Chondrocyte (in vitro differentiated cells): Measurements from ENCODE around the gene IGF2BP3. TPM values are rescaled to one million over a fixed set of nuclear protein-coding genes. Genes with fewer than 3 reads are reported as not detected.

Experiments used
- DNase-seq: peaks from one replicate; pipeline ENCODE4 v3.0.0; 2021; ENCODE audit warnings: mixed read lengths, low spot score
- H3K27ac Mint-ChIP-seq: one replicate; pipeline ENCODE4 v1.8.0; 2021; ENCODE audit warnings: mild to moderate bottlenecking, moderate library complexity, mixed read lengths; ENCODE audit not compliant: unreplicated experiment
- H3K27me3 Mint-ChIP-seq: 2 replicates; pipeline ENCODE4 v1.8.0; 2021; ENCODE audit warnings: low read depth, mixed read lengths
- H3K36me3 Mint-ChIP-seq: 2 replicates; pipeline ENCODE4 v1.8.0; 2021; ENCODE audit warnings: low read depth, mixed read lengths
- H3K4me1 Mint-ChIP-seq: 2 replicates; pipeline ENCODE4 v1.8.0; 2021; ENCODE audit warnings: low read depth, mild to moderate bottlenecking, mixed read lengths
- H3K4me3 Mint-ChIP-seq: one replicate; pipeline ENCODE4 v1.8.0; 2021; ENCODE audit warnings: mild to moderate bottlenecking, moderate library complexity, mixed read lengths; ENCODE audit not compliant: unreplicated experiment
- H3K9me3 Mint-ChIP-seq: 2 replicates; pipeline ENCODE4 v1.8.0; 2021; ENCODE audit warnings: low read depth, mixed read lengths
- total RNA-seq: library from RNA; stranded (reverse); gene quantifications from 3 replicates; pipeline ENCODE4 v1.2.1, GENCODE V29; 2021
- TF ChIP-seq, protein P1 (sequence below): fragments of 200-600 bp; sonication (generic); IDR thresholded peaks from 2 replicates; pipeline ENCODE4 v1.5.0; 2021; ENCODE audit warnings: antibody characterized with exemption, mild to moderate bottlenecking, moderate library complexity

The IGF2BP3 gene
- total RNA-seq, 1 donor from 2014 or later = 53.0 TPM

DNA sequence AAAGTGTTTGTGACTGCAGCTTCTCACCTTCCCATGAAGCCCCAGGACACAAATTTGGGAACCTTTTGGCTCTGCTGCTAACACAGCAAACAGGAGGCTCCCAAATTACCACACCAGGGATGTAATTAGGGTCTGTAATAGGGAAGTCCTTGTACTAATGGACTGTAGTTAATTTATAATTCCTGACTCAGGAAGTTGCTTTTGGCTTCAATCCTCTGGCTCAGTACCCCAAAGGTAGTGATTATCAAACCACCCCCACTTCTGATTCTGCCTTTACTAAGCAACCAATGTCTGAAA, 174.9 kb downstream of the IGF2BP3 start:
- TF ChIP-seq, protein P1, sequence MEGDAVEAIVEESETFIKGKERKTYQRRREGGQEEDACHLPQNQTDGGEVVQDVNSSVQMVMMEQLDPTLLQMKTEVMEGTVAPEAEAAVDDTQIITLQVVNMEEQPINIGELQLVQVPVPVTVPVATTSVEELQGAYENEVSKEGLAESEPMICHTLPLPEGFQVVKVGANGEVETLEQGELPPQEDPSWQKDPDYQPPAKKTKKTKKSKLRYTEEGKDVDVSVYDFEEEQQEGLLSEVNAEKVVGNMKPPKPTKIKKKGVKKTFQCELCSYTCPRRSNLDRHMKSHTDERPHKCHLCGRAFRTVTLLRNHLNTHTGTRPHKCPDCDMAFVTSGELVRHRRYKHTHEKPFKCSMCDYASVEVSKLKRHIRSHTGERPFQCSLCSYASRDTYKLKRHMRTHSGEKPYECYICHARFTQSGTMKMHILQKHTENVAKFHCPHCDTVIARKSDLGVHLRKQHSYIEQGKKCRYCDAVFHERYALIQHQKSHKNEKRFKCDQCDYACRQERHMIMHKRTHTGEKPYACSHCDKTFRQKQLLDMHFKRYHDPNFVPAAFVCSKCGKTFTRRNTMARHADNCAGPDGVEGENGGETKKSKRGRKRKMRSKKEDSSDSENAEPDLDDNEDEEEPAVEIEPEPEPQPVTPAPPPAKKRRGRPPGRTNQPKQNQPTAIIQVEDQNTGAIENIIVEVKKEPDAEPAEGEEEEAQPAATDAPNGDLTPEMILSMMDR = no peak
- H3K27me3 Mint-ChIP-seq = no peaks in the 10 kb centered on the region
- no peak for DNase-seq
- H3K4me3 Mint-ChIP-seq = no peak overlapping the region
- no peak overlapping the region for H3K27ac Mint-ChIP-seq
- H3K36me3 Mint-ChIP-seq = no peaks in the 10 kb centered on the region
- peaks cover 36% of the 10 kb centered on the region for H3K4me1 Mint-ChIP-seq
- no peaks in the 10 kb centered on the region for H3K9me3 Mint-ChIP-seq

DNA sequence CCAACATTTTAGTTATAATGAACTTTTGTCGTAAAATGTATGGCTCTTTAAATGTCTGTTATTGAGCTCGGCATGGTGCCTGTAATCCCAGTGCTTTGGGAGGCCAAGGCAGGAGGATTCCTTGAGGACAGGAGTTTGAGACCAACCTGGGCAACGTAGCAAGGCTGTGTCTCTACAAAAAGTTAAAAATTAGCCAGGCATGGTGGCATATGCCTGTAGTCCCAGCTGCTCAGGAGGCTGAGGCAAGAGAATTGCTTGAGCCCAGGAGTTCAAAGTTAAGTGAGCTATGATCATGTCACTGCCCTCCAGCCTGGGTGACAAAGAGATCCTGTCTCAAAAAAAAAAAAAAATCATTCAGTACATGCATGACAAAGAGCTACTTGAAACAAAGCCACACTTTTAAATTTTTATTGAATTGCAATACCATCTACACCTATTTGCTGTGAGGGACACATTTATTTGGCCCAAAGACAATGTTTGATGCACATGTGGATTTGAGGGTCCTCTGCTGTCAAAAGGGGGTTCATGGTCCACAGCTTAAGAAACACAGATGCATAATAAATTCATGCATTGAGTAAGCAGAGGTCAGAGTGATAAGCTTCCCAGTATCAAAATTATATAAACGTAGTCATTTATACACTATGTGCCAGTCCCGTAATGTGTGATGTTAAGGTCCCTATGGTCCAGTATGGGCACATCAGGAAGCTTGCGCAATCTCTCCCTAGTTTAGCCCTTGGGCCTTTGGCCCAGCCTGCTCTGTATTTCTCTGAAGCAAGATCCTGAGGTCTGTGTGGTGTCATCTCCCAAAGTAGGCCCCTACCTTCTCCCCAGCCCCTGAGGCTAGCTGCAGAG, 175.5 kb downstream of the IGF2BP3 start:
- Mint-ChIP-seq H3K36me3 (no peaks in the 10 kb centered on the region), H3K27ac (no peak overlapping the region), H3K9me3 (no peaks in the 10 kb centered on the region), H3K4me1 (peaks cover 30% of the 10 kb centered on the region), H3K27me3 (no peaks in the 10 kb centered on the region), H3K4me3 (no peak overlapping the region)
- TF ChIP-seq, protein P1 = no peak
- no peak for DNase-seq

DNA sequence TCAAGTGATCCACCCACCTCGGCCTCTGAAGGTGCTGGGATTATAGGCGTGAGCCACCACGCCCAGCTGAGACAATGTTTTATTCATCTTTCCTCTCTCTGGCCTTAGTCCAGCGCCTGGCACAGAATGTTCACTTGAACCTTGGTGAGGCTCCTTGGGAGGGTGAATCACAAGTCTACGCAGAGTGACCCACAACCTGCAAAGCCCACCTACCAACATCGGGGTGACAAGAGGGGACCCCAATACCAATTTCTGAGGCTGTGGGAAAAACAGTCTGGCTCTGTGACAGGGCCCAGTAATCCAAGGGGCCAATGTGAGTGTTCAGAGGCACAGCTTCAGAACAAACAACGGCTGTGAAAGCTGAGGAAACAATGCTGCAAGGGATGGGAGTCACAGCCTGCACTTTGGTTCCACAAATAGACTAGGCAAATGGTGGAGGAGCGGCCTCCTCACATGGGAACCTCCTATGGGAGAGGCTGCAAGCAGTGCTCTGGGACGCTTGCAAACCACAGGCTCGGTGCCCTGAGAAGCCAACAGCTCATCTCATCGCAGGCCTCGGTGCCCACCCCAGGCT, 176.7 kb downstream of the IGF2BP3 start:
- no peaks in the 10 kb centered on the region for H3K36me3 Mint-ChIP-seq
- H3K27me3 Mint-ChIP-seq = no peaks in the 10 kb centered on the region
- H3K4me1 Mint-ChIP-seq = peaks cover 23% of the 10 kb centered on the region
- no peak for DNase-seq
- H3K4me3 Mint-ChIP-seq = no peak overlapping the region
- TF ChIP-seq, protein P1 = no peak
- H3K27ac Mint-ChIP-seq = no peak overlapping the region
- H3K9me3 Mint-ChIP-seq = no peaks in the 10 kb centered on the region

DNA sequence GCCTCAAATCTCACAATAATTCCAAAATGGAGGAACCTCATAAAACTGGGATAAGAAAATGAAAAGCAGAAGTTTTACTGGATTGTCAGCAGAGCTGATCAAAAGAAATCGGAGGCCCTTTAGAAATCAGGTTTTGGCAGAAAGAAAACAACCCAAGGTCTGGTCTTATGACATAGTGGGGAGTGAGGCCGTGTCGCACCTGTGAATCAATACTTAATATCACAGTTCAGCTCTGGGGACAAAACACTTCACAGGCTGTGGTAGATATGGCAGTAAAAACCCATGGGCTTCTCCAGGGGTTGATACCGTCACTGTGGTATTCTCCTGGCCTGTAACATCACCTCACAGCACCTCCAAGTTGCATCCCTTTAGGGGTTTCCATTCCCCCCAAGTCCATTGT, 177.7 kb downstream of the IGF2BP3 start:
- no peaks in the 10 kb centered on the region for H3K36me3 Mint-ChIP-seq
- TF ChIP-seq, protein P1 = no peak
- H3K4me1 Mint-ChIP-seq = peaks cover 14% of the 10 kb centered on the region
- H3K27me3 Mint-ChIP-seq = no peaks in the 10 kb centered on the region
- DNase-seq = no peak
- no peak overlapping the region for H3K4me3 Mint-ChIP-seq
- H3K27ac Mint-ChIP-seq = no peak overlapping the region
- H3K9me3 Mint-ChIP-seq = no peaks in the 10 kb centered on the region

DNA sequence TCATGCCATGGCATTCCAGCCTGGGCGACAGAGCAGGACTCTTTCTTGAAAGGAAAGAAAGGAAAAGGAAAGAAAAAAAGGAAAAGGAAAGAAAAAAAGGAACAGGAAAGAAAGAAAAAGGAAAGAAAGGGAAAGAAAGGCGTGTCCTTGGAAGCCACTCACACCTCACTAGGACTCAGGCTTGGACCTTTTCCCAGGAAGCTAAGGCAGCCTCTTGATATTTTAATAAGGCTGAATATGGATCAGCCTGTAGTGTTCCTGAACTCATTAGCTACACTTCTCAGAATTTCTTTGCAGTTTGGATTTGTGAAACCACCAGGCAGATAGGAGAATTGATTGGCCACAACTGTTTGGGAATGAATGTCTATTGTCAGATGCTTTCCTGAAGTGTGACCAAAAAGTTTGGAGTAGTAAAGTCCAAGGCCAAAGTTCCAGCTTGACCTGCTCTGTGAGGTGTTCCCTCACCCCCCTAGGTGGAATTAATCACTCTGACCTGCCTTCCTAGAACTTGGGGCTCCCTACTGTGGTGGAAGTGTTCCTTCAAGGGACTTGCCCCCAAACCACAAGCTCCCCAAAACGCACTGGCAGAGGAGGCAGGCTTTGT, 178.2 kb downstream of the IGF2BP3 start:
- Mint-ChIP-seq H3K27ac (no peak overlapping the region), H3K4me1 (peaks cover 13% of the 10 kb centered on the region), H3K4me3 (no peak overlapping the region), H3K36me3 (no peaks in the 10 kb centered on the region), H3K9me3 (no peaks in the 10 kb centered on the region), H3K27me3 (no peaks in the 10 kb centered on the region)
- DNase-seq = no peak
- TF ChIP-seq, protein P1 = no peak
